GM06990 (cell line): ENCODE results near the gene ENOX2.

Source experiments
- DNase-seq: peaks from one replicate; pipeline ENCODE4 v3.0.0-alpha.2; 2011; ENCODE audit not compliant: insufficient read length; ENCODE audit errors: extremely low read depth
- H3K27me3 ChIP-seq: replicated peaks from 2 replicates; pipeline ENCODE4 v1.6.0; 2011; ENCODE audit warnings: low read length; ENCODE audit not compliant: control insufficient read depth, insufficient read depth
- H3K36me3 ChIP-seq: 2 replicates; pipeline ENCODE4 v1.5.1; 2011; ENCODE audit warnings: low read length; ENCODE audit not compliant: control insufficient read depth, insufficient read depth
- H3K4me3 ChIP-seq: replicated peaks from 2 replicates; pipeline ENCODE4 v1.5.1; 2011; ENCODE audit warnings: low read depth, mild to moderate bottlenecking, control low read depth, low read length
- CTCF ChIP-seq: IDR thresholded peaks from 2 replicates; pipeline ENCODE4 v1.5.1; 2011; ENCODE audit warnings: low read length, control low read depth, mild to moderate bottlenecking, inconsistent platforms; ENCODE audit not compliant: insufficient read depth, poor library complexity, severe bottlenecking

The ENOX2 gene

GRCh38 chrX:130680164-130681035, 222.6 kb downstream of the ENOX2 start:
- Histone ChIP-seq H3K27me3 (no peaks in the 10 kb centered on the region), H3K4me3 (no peak overlapping the region), H3K36me3 (peaks cover 2% of the 10 kb centered on the region; the same call in 1 of the 2 replicates)
- TF ChIP-seq CTCF, result no peak
- no peak for DNase-seq

GRCh38 chrX:130676861-130677260, 226.1 kb downstream of the ENOX2 start:
- Histone ChIP-seq H3K4me3 (no peak overlapping the region), H3K36me3 (peaks cover 2% of the 10 kb centered on the region; the same call in 1 of the 2 replicates), H3K27me3 (no peaks in the 10 kb centered on the region)
- no peak for DNase-seq
- no peak for TF ChIP-seq CTCF

GRCh38 chrX:130672214-130672613, 230.8 kb downstream of the ENOX2 start:
- no peak for TF ChIP-seq CTCF
- H3K4me3 ChIP-seq, result no peak overlapping the region
- no peaks in the 10 kb centered on the region for H3K36me3 ChIP-seq
- H3K27me3 ChIP-seq, result no peaks in the 10 kb centered on the region
- no peak for DNase-seq

- Histone ChIP-seq H3K4me3 (no peak overlapping the region), H3K36me3 (no peaks in the 10 kb centered on the region; the same call in 1 of the 2 replicates), H3K27me3 (no peaks in the 10 kb centered on the region)
- no peak for TF ChIP-seq CTCF
- no peak for DNase-seq
Measured at GRCh38 chrX:130669233-130669632, 233.8 kb downstream of the ENOX2 start.

GRCh38 chrX:130665263-130665662, 237.7 kb downstream of the ENOX2 start:
- Histone ChIP-seq H3K4me3 (no peak overlapping the region), H3K27me3 (no peaks in the 10 kb centered on the region), H3K36me3 (no peaks in the 10 kb centered on the region; the same call in 1 of the 2 replicates)
- DNase-seq, result no peak
- TF ChIP-seq CTCF, result no peak
